Sigmoid colon (tissue), 3 donors: ENCODE measurements around the gene ENTPD2.

Source experiments
- POLR2A ChIP-seq, 2 donors: fragments of 450-650 bp; IDR thresholded peaks; one replicate each; pipeline ENCODE4 v1.6.1; 2016; ENCODE audit warnings: antibody characterized with exemption in 2 of 2, mild to moderate bottlenecking in 2 of 2, moderate library complexity in 2 of 2
- TF ChIP-seq, protein P1 (sequence below), 4 experiments: fragments of 450-650 bp in 3 of 4; fragments of 200-600 bp in 1 of 4; IDR thresholded peaks; one replicate each; pipeline ENCODE4 v1.5.1; 2016 to 2019; ENCODE audit warnings: antibody characterized with exemption in 4 of 4, mild to moderate bottlenecking in 3 of 4, moderate library complexity in 2 of 4

DNA sequence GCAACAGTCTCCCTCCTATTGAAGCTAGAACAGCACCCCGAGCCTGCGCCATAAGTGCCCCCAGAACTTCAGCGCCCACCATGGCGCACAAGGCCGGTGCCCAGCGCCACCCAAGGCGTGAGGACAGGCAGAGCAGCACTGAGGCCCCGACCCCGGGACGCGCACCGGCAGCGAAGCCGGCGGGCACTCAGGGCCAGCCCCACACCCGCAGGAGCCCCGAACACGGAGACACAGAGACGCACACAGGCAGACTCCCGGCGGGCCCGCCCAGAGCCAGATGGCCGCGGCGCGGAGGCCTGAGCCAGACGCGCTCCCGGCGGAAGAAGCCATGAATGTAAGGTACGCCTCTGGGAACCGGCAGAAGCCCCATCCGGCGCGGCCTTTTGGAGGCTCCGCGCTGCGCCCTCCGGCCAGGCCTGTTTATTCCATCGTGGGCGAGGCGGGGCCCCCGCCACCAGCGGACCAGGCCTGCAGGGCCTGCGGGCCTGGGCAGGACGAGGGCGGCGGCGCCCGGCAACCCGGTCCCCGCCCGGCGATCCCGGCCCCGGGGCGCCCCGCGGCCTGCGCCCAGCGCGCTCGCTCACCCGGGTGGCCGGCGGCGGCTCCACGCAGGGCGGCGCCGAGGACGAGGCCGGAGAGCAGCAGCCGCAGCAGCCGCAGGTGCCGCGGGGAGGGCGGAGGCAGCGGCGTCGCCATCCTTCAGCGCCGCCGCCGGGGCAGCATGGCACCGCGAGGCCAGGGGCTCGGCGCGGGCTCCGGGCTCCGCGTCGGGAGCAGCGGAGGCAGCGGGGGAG, 8.4 kb downstream of the ENTPD2 start:
- TF ChIP-seq, protein P1, sequence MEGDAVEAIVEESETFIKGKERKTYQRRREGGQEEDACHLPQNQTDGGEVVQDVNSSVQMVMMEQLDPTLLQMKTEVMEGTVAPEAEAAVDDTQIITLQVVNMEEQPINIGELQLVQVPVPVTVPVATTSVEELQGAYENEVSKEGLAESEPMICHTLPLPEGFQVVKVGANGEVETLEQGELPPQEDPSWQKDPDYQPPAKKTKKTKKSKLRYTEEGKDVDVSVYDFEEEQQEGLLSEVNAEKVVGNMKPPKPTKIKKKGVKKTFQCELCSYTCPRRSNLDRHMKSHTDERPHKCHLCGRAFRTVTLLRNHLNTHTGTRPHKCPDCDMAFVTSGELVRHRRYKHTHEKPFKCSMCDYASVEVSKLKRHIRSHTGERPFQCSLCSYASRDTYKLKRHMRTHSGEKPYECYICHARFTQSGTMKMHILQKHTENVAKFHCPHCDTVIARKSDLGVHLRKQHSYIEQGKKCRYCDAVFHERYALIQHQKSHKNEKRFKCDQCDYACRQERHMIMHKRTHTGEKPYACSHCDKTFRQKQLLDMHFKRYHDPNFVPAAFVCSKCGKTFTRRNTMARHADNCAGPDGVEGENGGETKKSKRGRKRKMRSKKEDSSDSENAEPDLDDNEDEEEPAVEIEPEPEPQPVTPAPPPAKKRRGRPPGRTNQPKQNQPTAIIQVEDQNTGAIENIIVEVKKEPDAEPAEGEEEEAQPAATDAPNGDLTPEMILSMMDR (IDR thresholded peaks at IDR 0.05) = no peak
- TF ChIP-seq POLR2A (IDR thresholded peaks at IDR 0.05) = no peak
